Panc1 (cell line): ENCODE measurements around the gene TADA3. TPM values are rescaled to one million over a fixed set of nuclear protein-coding genes. Genes with fewer than 3 reads are reported as not detected.

Experiments
- ATAC-seq: fragments of 200-7000 bp; cut with Tn5 transposase; 2 replicates; pipeline ENCODE4 v1.9.1; 2020; ENCODE audit warnings: mild to moderate bottlenecking, moderate library complexity
- BruUV-seq: library from RNA; stranded (reverse); fragments of 400-500 nt; replicated peaks from 2 replicates; lab custom pipeline; 2021; lab: Mats Ljungman, UMichigan
- CTCF ChIA-PET: fragments of 300-600 bp; sonication (Branson Sonifier 250); formaldehyde crosslinking; loops from one replicate; lab custom pipeline; 2022; ENCODE audit warnings: antibody characterized with exemption; lab: Charles Lee
- POLR2A ChIA-PET: fragments of 300-600 bp; sonication (Branson Sonifier 250); formaldehyde crosslinking; loops from one replicate; lab custom pipeline; 2022; ENCODE audit warnings: antibody characterized with exemption; lab: Charles Lee
- DNase-seq: peaks from one replicate; pipeline ENCODE4 v3.0.0-alpha.2; 2010; ENCODE audit warnings: low read depth, low spot score
- H3K27ac ChIP-seq: 2 replicates; pipeline ENCODE4 v1.5.1; 2011; ENCODE audit warnings: mild to moderate bottlenecking, low read length, inconsistent platforms
- H3K27me3 ChIP-seq: fragments of 200-500 bp; sonication (Bioruptor generic); 2 replicates; pipeline ENCODE4 v1.6.0; 2014; ENCODE audit warnings: low read length, inconsistent platforms; ENCODE audit not compliant: control insufficient read depth, insufficient read depth
- H3K36me3 ChIP-seq: fragments of 200-500 bp; sonication (Bioruptor generic); 2 replicates; pipeline ENCODE4 v1.5.1; 2014; ENCODE audit warnings: inconsistent platforms, mild to moderate bottlenecking, low read length, moderate library complexity; ENCODE audit not compliant: control insufficient read depth, insufficient read depth
- H3K4me1 ChIP-seq: 2 replicates; pipeline ENCODE4 v1.5.1; 2011; ENCODE audit warnings: inconsistent platforms, mild to moderate bottlenecking, low read length, moderate library complexity; ENCODE audit not compliant: control insufficient read depth, insufficient read depth
- H3K4me3 ChIP-seq, 2 experiments: 2 replicates each; pipeline ENCODE4 v1.5.1; 2011 to 2012; ENCODE audit warnings: low read depth in 2 of 2, low read length in 2 of 2, mild to moderate bottlenecking in 2 of 2, inconsistent platforms in 1 of 2, moderate library complexity in 1 of 2
- H3K9me3 ChIP-seq: fragments of 200-500 bp; sonication (Bioruptor generic); 2 replicates; pipeline ENCODE4 v1.5.1; 2014; ENCODE audit warnings: low read depth, mild to moderate bottlenecking, inconsistent platforms, low read length, moderate library complexity; ENCODE audit not compliant: control insufficient read depth, insufficient read depth
- CTCF ChIP-seq: fragments of 450-650 bp; IDR thresholded peaks from 2 replicates; pipeline ENCODE4 v1.5.1; 2017; ENCODE audit warnings: mild to moderate bottlenecking
- POLR2AphosphoS5 ChIP-seq: IDR thresholded peaks from 2 replicates; pipeline ENCODE4 v1.6.1; 2012; ENCODE audit warnings: mild to moderate bottlenecking, low read depth, low read length, moderate library complexity
- REST ChIP-seq, 2 experiments: IDR thresholded peaks; 2 replicates each; pipeline ENCODE4 v1.6.1; 2011 to 2012; ENCODE audit warnings: low read depth in 2 of 2, control low read depth in 1 of 2, low read length in 1 of 2, mild to moderate bottlenecking in 1 of 2, moderate library complexity in 1 of 2; ENCODE audit not compliant: insufficient read depth in 1 of 2
- SIN3A ChIP-seq: IDR thresholded peaks from 2 replicates; pipeline ENCODE4 v1.6.1; 2012; ENCODE audit warnings: low read depth, mild to moderate bottlenecking, low read length, moderate library complexity, borderline replicate concordance; ENCODE audit not compliant: insufficient read depth
- TCF7L2 ChIP-seq: IDR thresholded peaks from 2 replicates; pipeline ENCODE4 v1.6.1; 2011; ENCODE audit warnings: mild to moderate bottlenecking, low read depth, low read length, inconsistent platforms
- in situ Hi-C: cut with HindIII; loops from 2 replicates; pipeline ENCODE4 v1.10.0; 2016; ENCODE audit warnings: low sequenced_read_pairs, low pct_unique_long_range_greater_than_20kb
- intact Hi-C: fragments of 100-400 bp; cut with micrococcal nuclease; formaldehyde crosslinking; loops from one replicate; pipeline ENCODE4 v1.10.0; 2022; ENCODE audit not compliant: unreplicated experiment
- total RNA-seq: library from RNA; stranded (reverse); gene quantifications from one replicate; pipeline ENCODE4 v1.2.1, GENCODE V29; 2021; ENCODE audit not compliant: unreplicated experiment

TADA3 gene
- total RNA-seq, 1 experiment from 2014 or later, result 61.3 TPM

- no peak for DNase-seq
- Histone ChIP-seq H3K4me3 (no peak overlapping the region), H3K9me3 (no peaks in the 10 kb centered on the region), H3K4me1 (peaks cover 12% of the 10 kb centered on the region; the same call in 1 of the 2 replicates), H3K27ac (no peak overlapping the region), H3K27me3 (no peaks in the 10 kb centered on the region), H3K36me3 (peaks cover 14% of the 10 kb centered on the region; the same call in 1 of the 2 replicates)
- ATAC-seq, result no peak
- in situ Hi-C loops (no loop called here), intact Hi-C loops (no loop called here)
- ChIA-PET POLR2A (no interaction called here), CTCF (no interaction called here)
- TF ChIP-seq CTCF (no peak), POLR2AphosphoS5 (no peak), SIN3A (no peak)
- no TSS peak for BruUV-seq
These were observed 12.7 kb upstream of the TADA3 start for GRCh38 chr3:9804996-9805395.

- peaks cover 3% of the 10 kb centered on the region; the same call in 1 of the 2 replicates for H3K4me1 ChIP-seq
- DNase-seq, result no peak
- TF ChIP-seq CTCF, result no peak
- TF ChIP-seq POLR2AphosphoS5, result no peak
- TF ChIP-seq SIN3A, result no peak
- no peak for TF ChIP-seq TCF7L2
- TF ChIP-seq REST (IDR thresholded peaks at IDR 0.05; ENCODE audit: insufficient read depth in 1 of 2, low read depth in 2 of 2, low read length in 1 of 2), result no peak
- ChIA-PET CTCF (interaction anchor here (1.2 kb wide), 1 partner anchor 143 kb away, joined by 3 read pairs; no protein-coding TSS in a partner anchor), POLR2A (no interaction called here)
- H3K4me3 ChIP-seq, result no peak overlapping the region
- no peak overlapping the region for H3K27ac ChIP-seq
- no TSS peak for BruUV-seq
- H3K27me3 ChIP-seq, result no peaks in the 10 kb centered on the region
- in situ Hi-C loops, result no loop called here
- intact Hi-C loops, result no loop called here
- no peak for ATAC-seq
- H3K36me3 ChIP-seq, result peaks cover 19% of the 10 kb centered on the region; the same call in 1 of the 2 replicates
- no peaks in the 10 kb centered on the region for H3K9me3 ChIP-seq
These were observed 11.2 kb upstream of the TADA3 start for GRCh38 chr3:9803494-9803893.
